ENCODE measurements around the gene PRCC. TPM values are rescaled to one million over a fixed set of nuclear protein-coding genes. Genes with fewer than 3 reads are reported as not detected.
A peak's percentile ranks its signal among the peaks of the same experiment; 100 is the strongest.

PRCC gene
- total RNA-seq, 1 donor from 2014 or later: 93.2 TPM

DNA sequence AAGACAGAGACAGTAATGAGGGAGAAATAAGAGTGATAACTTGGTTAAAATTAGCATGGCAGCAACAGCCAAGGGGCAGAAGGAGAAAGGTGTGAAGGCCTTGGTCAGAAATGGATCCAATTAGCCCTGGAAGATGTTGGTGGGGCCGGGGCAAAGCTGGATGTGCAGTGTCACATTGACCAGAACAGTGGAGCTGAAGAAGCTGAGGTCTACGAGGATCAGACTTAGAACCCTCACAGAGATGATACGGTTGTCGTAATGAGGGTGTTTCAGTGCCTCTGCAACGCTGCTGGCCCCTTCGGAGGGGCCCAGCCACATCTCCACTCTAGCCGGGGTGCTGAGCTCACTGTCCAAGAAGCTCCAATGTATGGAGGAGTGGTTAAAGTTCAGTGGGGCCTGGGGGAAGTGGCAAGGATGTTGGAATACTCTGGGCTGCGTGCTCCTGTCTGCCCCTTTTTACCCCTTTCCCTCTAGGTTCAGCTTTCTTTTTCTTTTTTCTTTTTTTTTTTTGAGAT is 35.1 kb downstream of the PRCC start:
- Mint-ChIP-seq H3K4me1 (ENCODE audit: low read depth) (peaks cover 5% of the 10 kb centered on the region), H3K27ac (no peak overlapping the region), H3K4me3 (ENCODE audit: low read depth) (no peak overlapping the region), H3K9me3 (ENCODE audit: low read depth) (no peaks in the 10 kb centered on the region), H3K36me3 (ENCODE audit: insufficient read depth) (peaks cover 8% of the 10 kb centered on the region), H3K27me3 (peaks cover 2% of the 10 kb centered on the region)
- no peak for DNase-seq (ENCODE audit: low spot score, unreplicated experiment)
- TF ChIP-seq, protein P1, sequence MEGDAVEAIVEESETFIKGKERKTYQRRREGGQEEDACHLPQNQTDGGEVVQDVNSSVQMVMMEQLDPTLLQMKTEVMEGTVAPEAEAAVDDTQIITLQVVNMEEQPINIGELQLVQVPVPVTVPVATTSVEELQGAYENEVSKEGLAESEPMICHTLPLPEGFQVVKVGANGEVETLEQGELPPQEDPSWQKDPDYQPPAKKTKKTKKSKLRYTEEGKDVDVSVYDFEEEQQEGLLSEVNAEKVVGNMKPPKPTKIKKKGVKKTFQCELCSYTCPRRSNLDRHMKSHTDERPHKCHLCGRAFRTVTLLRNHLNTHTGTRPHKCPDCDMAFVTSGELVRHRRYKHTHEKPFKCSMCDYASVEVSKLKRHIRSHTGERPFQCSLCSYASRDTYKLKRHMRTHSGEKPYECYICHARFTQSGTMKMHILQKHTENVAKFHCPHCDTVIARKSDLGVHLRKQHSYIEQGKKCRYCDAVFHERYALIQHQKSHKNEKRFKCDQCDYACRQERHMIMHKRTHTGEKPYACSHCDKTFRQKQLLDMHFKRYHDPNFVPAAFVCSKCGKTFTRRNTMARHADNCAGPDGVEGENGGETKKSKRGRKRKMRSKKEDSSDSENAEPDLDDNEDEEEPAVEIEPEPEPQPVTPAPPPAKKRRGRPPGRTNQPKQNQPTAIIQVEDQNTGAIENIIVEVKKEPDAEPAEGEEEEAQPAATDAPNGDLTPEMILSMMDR (IDR thresholded peaks at IDR 0.05; ENCODE audit: unreplicated experiment): no peak

DNA sequence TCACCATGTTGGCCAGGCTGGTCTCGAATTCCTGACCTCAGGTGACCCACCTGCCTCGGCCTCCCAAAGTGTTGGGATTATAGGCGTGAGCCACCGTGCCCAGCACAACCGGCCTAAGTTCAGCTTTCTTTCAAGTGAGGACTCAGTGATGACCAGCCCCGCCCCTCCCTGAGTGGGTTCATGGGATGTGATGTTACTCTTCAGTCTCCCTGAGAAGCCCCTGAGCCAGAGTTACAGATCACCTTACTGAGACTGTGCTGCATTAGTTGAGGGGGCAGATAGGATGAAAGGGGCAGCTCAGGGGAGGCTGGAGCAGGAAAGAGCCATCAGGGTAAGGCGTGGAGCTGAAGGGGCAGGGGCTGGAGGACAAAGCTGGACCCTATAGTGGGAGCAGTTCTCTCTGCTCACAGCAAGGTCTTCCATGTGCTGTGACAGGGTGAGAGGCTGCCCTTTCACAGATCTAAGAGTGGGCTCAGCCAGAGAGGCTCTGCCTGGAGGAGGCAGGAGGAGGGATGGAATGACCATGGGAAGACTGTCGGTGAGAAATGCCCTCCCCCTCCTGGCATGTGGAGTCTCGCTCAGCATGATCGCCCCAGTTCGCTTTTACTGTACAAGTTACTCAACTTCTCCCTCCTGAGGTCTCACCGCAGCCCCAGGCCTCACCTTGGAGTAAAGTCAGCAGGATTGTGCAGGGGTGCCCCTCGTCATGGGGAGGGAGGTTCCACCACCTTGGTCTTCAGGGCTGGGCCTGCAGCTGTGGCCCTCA is 35.9 kb downstream of the PRCC start:
- no peak overlapping the region for H3K27ac Mint-ChIP-seq
- H3K4me1 Mint-ChIP-seq (ENCODE audit: low read depth): peaks cover 5% of the 10 kb centered on the region
- H3K27me3 Mint-ChIP-seq: peaks cover 7% of the 10 kb centered on the region

DNA sequence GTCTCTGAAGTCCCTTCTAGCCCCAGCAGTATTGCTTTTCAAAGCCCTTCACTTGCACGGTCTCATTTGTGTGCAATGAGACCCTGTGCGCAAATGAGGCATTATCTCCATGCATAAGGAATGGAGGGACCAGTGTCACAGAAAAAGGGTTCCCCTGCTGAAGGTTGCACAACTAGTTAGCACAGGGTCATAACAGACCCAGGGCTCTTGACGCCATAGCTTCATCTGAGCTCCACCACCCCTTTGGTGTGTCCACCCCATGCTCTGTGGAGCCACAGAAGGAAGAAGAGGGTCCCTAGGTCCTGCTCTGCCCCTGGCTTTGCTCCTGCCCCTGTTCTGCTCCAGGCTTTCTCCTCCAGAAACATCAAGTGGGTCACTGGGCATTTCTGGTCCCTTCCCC is 36.7 kb downstream of the PRCC start:
- no peak overlapping the region for H3K4me3 Mint-ChIP-seq (ENCODE audit: low read depth)
- H3K9me3 Mint-ChIP-seq (ENCODE audit: low read depth): no peaks in the 10 kb centered on the region
- H3K36me3 Mint-ChIP-seq (ENCODE audit: insufficient read depth): peaks cover 7% of the 10 kb centered on the region
- TF ChIP-seq, protein P1 (IDR thresholded peaks at IDR 0.05; ENCODE audit: unreplicated experiment): no peak
- no peak for DNase-seq (ENCODE audit: low spot score, unreplicated experiment)
- peaks cover 7% of the 10 kb centered on the region for H3K27me3 Mint-ChIP-seq
- peak overlapping the region; percentile 74 for H3K27ac Mint-ChIP-seq
- peaks cover 5% of the 10 kb centered on the region for H3K4me1 Mint-ChIP-seq (ENCODE audit: low read depth)

More for the DNA sequence above, 35.9 kb downstream of the PRCC start:
- TF ChIP-seq, protein P1 (IDR thresholded peaks at IDR 0.05; ENCODE audit: unreplicated experiment): no peak
- Mint-ChIP-seq H3K4me3 (ENCODE audit: low read depth) (no peak overlapping the region), H3K36me3 (ENCODE audit: insufficient read depth) (peaks cover 7% of the 10 kb centered on the region), H3K9me3 (ENCODE audit: low read depth) (no peaks in the 10 kb centered on the region)
- no peak for DNase-seq (ENCODE audit: low spot score, unreplicated experiment)

DNA sequence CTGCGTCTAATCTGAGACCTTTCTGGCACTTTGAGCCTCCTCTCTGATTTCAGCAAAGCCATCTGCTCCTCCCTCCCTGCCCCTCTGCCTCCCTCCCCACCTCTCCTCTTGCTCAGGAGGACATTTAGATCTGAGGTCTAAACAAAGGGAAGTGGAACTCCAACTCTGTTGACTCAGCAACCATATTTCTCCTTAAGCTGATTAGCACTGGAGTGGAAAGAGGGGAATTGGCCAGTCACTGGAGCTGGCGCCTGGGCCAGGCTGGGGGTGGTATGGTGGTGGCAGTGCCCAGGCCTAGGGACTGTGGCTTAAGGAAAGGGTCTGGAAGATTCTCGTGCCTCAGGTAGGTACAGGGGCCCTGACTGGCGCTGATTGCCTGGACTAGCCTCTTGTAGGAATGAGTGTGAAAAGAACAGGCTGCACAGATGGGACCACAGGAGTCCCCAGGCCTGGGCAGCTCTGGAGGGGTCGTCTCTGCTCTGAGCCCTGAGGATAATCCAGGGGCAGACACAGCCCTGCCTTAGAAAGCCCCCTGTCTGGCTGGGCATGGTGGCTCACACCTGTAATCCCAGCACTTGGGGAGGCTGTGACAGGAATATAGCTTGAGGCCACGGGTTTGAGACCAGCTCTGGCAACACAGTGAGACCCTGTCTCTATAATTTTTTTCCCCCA is 37.4 kb downstream of the PRCC start:
- DNase-seq (ENCODE audit: low spot score, unreplicated experiment): no peak
- H3K27ac Mint-ChIP-seq: peak overlapping the region; percentile 74
- H3K4me1 Mint-ChIP-seq (ENCODE audit: low read depth): peaks cover 5% of the 10 kb centered on the region
- peaks cover 7% of the 10 kb centered on the region for H3K27me3 Mint-ChIP-seq
- TF ChIP-seq, protein P1 (IDR thresholded peaks at IDR 0.05; ENCODE audit: unreplicated experiment): no peak
- H3K9me3 Mint-ChIP-seq (ENCODE audit: low read depth): no peaks in the 10 kb centered on the region
- H3K36me3 Mint-ChIP-seq (ENCODE audit: insufficient read depth): peaks cover 7% of the 10 kb centered on the region
- H3K4me3 Mint-ChIP-seq (ENCODE audit: low read depth): no peak overlapping the region

DNA sequence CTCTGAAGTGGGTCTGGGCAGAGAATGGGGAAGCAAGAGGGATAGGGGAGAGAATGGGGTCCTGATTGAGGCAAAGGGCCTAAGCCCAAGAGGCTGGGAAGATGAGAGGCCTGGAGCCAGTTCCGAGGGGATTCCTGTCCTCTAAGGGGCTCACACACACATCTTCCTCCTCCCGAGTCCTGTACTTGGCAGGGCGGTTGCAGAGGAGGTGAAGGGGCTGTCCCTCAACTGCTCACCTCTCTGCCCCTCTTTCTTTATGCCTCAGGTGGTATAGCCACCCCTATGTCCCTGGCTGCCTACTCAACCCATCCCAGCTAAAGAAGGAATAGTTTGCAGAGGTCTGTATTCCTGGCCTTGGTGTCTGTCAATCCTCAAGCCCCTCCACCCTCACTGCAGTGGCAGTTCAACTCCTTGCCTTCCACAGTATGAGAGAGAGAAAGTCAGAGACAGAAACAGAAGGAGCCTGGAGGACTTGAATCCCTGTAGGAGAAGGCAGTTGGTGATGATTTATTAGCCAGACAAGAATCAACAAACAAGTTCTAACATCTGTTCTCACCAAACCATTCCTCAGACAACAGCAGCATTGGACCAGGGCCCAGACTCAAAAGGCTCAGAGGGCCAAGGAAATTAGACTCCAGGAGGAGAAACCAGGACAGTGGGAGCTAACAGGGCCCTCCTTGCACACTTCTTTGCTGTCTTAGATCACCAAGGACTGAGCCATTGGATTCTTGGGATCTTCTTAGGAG is 38.6 kb downstream of the PRCC start:
- H3K27me3 Mint-ChIP-seq: peaks cover 8% of the 10 kb centered on the region
- peaks cover 5% of the 10 kb centered on the region for H3K4me1 Mint-ChIP-seq (ENCODE audit: low read depth)
- no peak overlapping the region for H3K27ac Mint-ChIP-seq
- H3K4me3 Mint-ChIP-seq (ENCODE audit: low read depth): no peak overlapping the region
- no peak for DNase-seq (ENCODE audit: low spot score, unreplicated experiment)
- TF ChIP-seq, protein P1 (IDR thresholded peaks at IDR 0.05; ENCODE audit: unreplicated experiment): no peak
- peaks cover 3% of the 10 kb centered on the region for H3K36me3 Mint-ChIP-seq (ENCODE audit: insufficient read depth)
- H3K9me3 Mint-ChIP-seq (ENCODE audit: low read depth): no peaks in the 10 kb centered on the region
